ENCODE data around the gene PROSER1.

PROSER1 gene

GRCh38 chr13:38981096-38981495 is 56.8 kb downstream of the PROSER1 start:
- no CpG with 5 or more reads among the region's 2 CpGs for WGBS (ENCODE audit: extremely low coverage, insufficient coverage, low lambda C conversion rate)
- Histone ChIP-seq H3K27ac (ENCODE audit: low read depth, low read length) (no peak overlapping the region), H4K5ac (ENCODE audit: low read length) (no peak overlapping the region), H3K56ac (ENCODE audit: low read length) (no peak overlapping the region), H2BK15ac (replicated peaks; ENCODE audit: low read depth) (no peak overlapping the region), H3K23ac (ENCODE audit: low read length) (no peak overlapping the region), H2BK5ac (ENCODE audit: low read length) (no peak overlapping the region), H2AK5ac (ENCODE audit: low read length) (no peak overlapping the region), H3K4me1 (ENCODE audit: control insufficient read depth, low read depth, low read length) (no peaks in the 10 kb centered on the region), H3K4ac (ENCODE audit: low read depth, low read length) (no peak overlapping the region), H3K79me1 (ENCODE audit: low read length) (no peaks in the 10 kb centered on the region), H4K8ac (ENCODE audit: low read depth, low read length) (no peak overlapping the region), H3K4me2 (ENCODE audit: low read length) (no peak overlapping the region), H2BK120ac (ENCODE audit: low read depth, low read length) (no peak overlapping the region), H3K4me3 (ENCODE audit: low read length) (no peak overlapping the region), H3K9ac (ENCODE audit: low read length) (no peak overlapping the region), H3K18ac (ENCODE audit: low read length) (no peak overlapping the region), H3K27me3 (ENCODE audit: insufficient read depth, low read length, poor library complexity) (no peaks in the 10 kb centered on the region), H3K36me3 (ENCODE audit: control insufficient read depth, insufficient read depth, low read length) (no peaks in the 10 kb centered on the region), H3K79me2 (ENCODE audit: control insufficient read depth, insufficient read depth, low read length) (no peaks in the 10 kb centered on the region)
- DNase-seq = peak; percentile 68

DNA sequence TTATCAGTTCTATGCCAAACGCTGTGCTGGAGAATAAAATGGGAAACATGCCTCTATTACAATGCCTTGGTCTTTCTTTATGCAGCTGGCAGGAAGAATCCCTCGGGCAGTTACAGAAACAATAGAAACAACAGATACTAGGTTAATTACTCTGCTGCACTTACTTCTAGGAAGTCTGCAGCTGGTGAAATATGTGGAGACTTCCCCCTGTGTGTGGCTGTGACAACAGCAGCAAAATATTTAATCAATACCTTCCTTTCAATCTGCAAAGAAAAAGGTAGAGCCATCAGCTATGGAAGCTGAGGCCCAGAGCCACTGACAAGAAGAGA is 57.2 kb downstream of the PROSER1 start:
- Histone ChIP-seq H3K4me1 (ENCODE audit: control insufficient read depth, low read depth, low read length) (no peaks in the 10 kb centered on the region), H2BK15ac (replicated peaks; ENCODE audit: low read depth) (no peak overlapping the region), H3K27me3 (ENCODE audit: insufficient read depth, low read length, poor library complexity) (no peaks in the 10 kb centered on the region), H3K9ac (ENCODE audit: low read length) (no peak overlapping the region), H3K36me3 (ENCODE audit: control insufficient read depth, insufficient read depth, low read length) (no peaks in the 10 kb centered on the region), H4K8ac (ENCODE audit: low read depth, low read length) (no peak overlapping the region), H4K5ac (ENCODE audit: low read length) (no peak overlapping the region), H2BK5ac (ENCODE audit: low read length) (no peak overlapping the region), H3K27ac (ENCODE audit: low read depth, low read length) (no peak overlapping the region), H3K23ac (ENCODE audit: low read length) (no peak overlapping the region), H3K79me2 (ENCODE audit: control insufficient read depth, insufficient read depth, low read length) (no peaks in the 10 kb centered on the region), H3K4me3 (ENCODE audit: low read length) (no peak overlapping the region), H2BK120ac (ENCODE audit: low read depth, low read length) (no peak overlapping the region), H3K4ac (ENCODE audit: low read depth, low read length) (no peak overlapping the region), H3K18ac (ENCODE audit: low read length) (no peak overlapping the region), H3K4me2 (ENCODE audit: low read length) (no peak overlapping the region), H2AK5ac (ENCODE audit: low read length) (no peak overlapping the region), H3K79me1 (ENCODE audit: low read length) (no peaks in the 10 kb centered on the region), H3K56ac (ENCODE audit: low read length) (no peak overlapping the region)
- WGBS (ENCODE audit: extremely low coverage, insufficient coverage, low lambda C conversion rate) = no CpG with 5 or more reads among the region's 2 CpGs
- peak; percentile 59 for DNase-seq

DNA sequence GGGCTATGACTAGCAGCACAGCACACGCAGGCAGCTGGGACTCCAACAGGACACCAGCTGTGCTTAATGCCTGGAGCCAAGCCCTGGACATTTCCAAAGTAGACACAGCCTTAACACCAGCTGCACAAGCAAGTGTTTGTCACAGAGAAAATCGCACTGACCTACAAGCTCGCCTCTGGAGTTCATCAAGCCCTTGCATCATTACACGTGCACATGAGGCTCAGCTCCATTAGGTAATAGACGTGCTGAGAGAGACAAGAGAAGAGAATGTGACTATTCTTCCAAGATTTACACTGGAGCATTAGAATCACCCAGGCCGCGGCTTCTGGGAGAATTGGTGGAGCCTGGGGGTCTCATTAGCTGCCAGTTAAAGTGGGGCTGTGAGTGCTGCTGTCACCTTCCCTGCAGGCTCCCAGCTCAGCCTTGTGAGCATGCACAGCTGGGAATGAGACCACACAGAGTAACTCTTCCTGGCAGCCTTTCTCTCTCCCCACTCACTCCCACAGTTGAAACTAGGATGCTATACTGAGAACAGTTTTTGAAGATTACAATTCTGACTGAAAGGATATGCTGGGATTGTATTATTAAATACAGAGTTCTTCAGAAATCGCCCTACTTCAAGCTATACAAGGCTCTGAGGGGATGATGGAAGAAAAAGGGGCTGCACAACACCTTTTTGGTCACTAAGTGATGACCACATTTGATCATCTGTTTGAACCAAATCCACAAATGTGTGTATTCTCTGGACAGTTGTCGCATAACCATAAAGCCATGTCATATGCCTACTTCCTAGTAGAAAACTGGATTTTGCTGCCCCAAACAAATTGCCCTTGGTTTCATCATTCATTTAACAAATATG is 57.8 kb downstream of the PROSER1 start:
- H3K36me3 ChIP-seq (ENCODE audit: control insufficient read depth, insufficient read depth, low read length) = no peaks in the 10 kb centered on the region
- H2BK120ac ChIP-seq (ENCODE audit: low read depth, low read length) = no peak overlapping the region
- no peaks in the 10 kb centered on the region for H3K79me2 ChIP-seq (ENCODE audit: control insufficient read depth, insufficient read depth, low read length)
- H3K27me3 ChIP-seq (ENCODE audit: insufficient read depth, low read length, poor library complexity) = no peaks in the 10 kb centered on the region
- H3K18ac ChIP-seq (ENCODE audit: low read length) = no peak overlapping the region
- no peak overlapping the region for H3K23ac ChIP-seq (ENCODE audit: low read length)
- WGBS (ENCODE audit: extremely low coverage, insufficient coverage, low lambda C conversion rate) = no CpG with 5 or more reads among the region's 9 CpGs
- no peak overlapping the region for H4K5ac ChIP-seq (ENCODE audit: low read length)
- no peaks in the 10 kb centered on the region for H3K79me1 ChIP-seq (ENCODE audit: low read length)
- H3K4me1 ChIP-seq (ENCODE audit: control insufficient read depth, low read depth, low read length) = no peaks in the 10 kb centered on the region
- H3K9ac ChIP-seq (ENCODE audit: low read length) = no peak overlapping the region
- no peak overlapping the region for H3K4me2 ChIP-seq (ENCODE audit: low read length)
- H3K4me3 ChIP-seq (ENCODE audit: low read length) = no peak overlapping the region
- no peak overlapping the region for H3K27ac ChIP-seq (ENCODE audit: low read depth, low read length)
- no peak overlapping the region for H2BK15ac ChIP-seq (replicated peaks; ENCODE audit: low read depth)
- H2BK5ac ChIP-seq (ENCODE audit: low read length) = no peak overlapping the region
- no peak overlapping the region for H3K4ac ChIP-seq (ENCODE audit: low read depth, low read length)
- H2AK5ac ChIP-seq (ENCODE audit: low read length) = no peak overlapping the region
- H4K8ac ChIP-seq (ENCODE audit: low read depth, low read length) = no peak overlapping the region
- no peak for DNase-seq
- H3K56ac ChIP-seq (ENCODE audit: low read length) = no peak overlapping the region

DNA sequence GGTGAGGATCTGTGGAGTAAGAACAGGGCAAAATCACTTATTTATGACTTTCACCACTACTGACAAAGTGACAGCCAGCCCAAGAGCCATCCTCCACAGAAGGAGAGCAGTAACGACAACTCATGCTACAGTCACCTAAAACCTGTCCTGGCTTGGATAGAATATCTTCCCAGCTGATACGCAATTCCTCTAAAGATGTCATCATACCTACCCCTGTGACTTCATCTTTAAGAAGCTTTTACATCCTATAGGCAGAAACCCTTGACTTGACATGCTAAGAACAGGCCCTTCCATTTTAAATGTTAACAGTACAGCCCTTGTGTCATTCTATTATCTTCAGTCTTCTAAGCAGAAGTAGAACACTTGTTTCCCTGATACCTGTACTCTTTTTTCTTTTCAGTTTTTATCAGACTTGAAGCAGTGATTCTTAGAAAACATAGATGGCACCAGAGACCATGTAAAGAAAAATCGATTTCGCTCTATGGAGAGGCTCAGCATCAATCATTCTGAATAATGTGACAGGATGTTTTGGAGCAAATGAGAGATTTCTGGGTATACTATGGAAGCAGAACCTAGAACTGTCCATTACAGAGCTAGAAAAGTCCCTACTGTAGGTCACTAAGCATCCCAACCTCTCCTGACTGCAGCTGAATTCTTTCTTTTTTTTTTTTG is 67.4 kb downstream of the PROSER1 start:
- Histone ChIP-seq H3K56ac (ENCODE audit: low read length) (no peak overlapping the region), H3K4me3 (ENCODE audit: low read length) (no peak overlapping the region), H3K79me2 (ENCODE audit: control insufficient read depth, insufficient read depth, low read length) (no peaks in the 10 kb centered on the region), H2BK15ac (replicated peaks; ENCODE audit: low read depth) (no peak overlapping the region), H3K9ac (ENCODE audit: low read length) (no peak overlapping the region), H4K5ac (ENCODE audit: low read length) (no peak overlapping the region), H2AK5ac (ENCODE audit: low read length) (no peak overlapping the region), H4K8ac (ENCODE audit: low read depth, low read length) (no peak overlapping the region), H3K27ac (ENCODE audit: low read depth, low read length) (no peak overlapping the region), H3K4me2 (ENCODE audit: low read length) (no peak overlapping the region), H2BK120ac (ENCODE audit: low read depth, low read length) (no peak overlapping the region), H3K27me3 (ENCODE audit: insufficient read depth, low read length, poor library complexity) (no peaks in the 10 kb centered on the region), H2BK5ac (ENCODE audit: low read length) (no peak overlapping the region), H3K4me1 (ENCODE audit: control insufficient read depth, low read depth, low read length) (no peaks in the 10 kb centered on the region), H3K79me1 (ENCODE audit: low read length) (no peaks in the 10 kb centered on the region), H3K18ac (ENCODE audit: low read length) (no peak overlapping the region), H3K23ac (ENCODE audit: low read length) (no peak overlapping the region), H3K36me3 (ENCODE audit: control insufficient read depth, insufficient read depth, low read length) (no peaks in the 10 kb centered on the region), H3K4ac (ENCODE audit: low read depth, low read length) (no peak overlapping the region)
- DNase-seq = peak; percentile 57
- no CpG with 5 or more reads among the region's 4 CpGs for WGBS (ENCODE audit: extremely low coverage, insufficient coverage, low lambda C conversion rate)

GRCh38 chr13:38969187-38969586 is 68.7 kb downstream of the PROSER1 start:
- Histone ChIP-seq H3K18ac (ENCODE audit: low read length) (no peak overlapping the region), H3K79me2 (ENCODE audit: control insufficient read depth, insufficient read depth, low read length) (no peaks in the 10 kb centered on the region), H2AK5ac (ENCODE audit: low read length) (no peak overlapping the region), H2BK5ac (ENCODE audit: low read length) (no peak overlapping the region), H3K4me3 (ENCODE audit: low read length) (no peak overlapping the region), H3K23ac (ENCODE audit: low read length) (no peak overlapping the region), H4K8ac (ENCODE audit: low read depth, low read length) (no peak overlapping the region), H2BK15ac (replicated peaks; ENCODE audit: low read depth) (no peak overlapping the region), H2BK120ac (ENCODE audit: low read depth, low read length) (no peak overlapping the region), H4K5ac (ENCODE audit: low read length) (no peak overlapping the region), H3K56ac (ENCODE audit: low read length) (no peak overlapping the region), H3K4me2 (ENCODE audit: low read length) (no peak overlapping the region), H3K9ac (ENCODE audit: low read length) (no peak overlapping the region), H3K27ac (ENCODE audit: low read depth, low read length) (no peak overlapping the region), H3K4ac (ENCODE audit: low read depth, low read length) (no peak overlapping the region), H3K36me3 (ENCODE audit: control insufficient read depth, insufficient read depth, low read length) (no peaks in the 10 kb centered on the region), H3K27me3 (ENCODE audit: insufficient read depth, low read length, poor library complexity) (no peaks in the 10 kb centered on the region), H3K79me1 (ENCODE audit: low read length) (no peaks in the 10 kb centered on the region), H3K4me1 (ENCODE audit: control insufficient read depth, low read depth, low read length) (no peaks in the 10 kb centered on the region)
- DNase-seq = no peak
- no CpG with 5 or more reads among the region's 2 CpGs for WGBS (ENCODE audit: extremely low coverage, insufficient coverage, low lambda C conversion rate)
